GM19468 (cell line): Measurements from ENCODE around the gene PLPPR4.
"Not testable (repeated sequence)": the region's sequence is repeated elsewhere in the genome, so short reads cannot be mapped to it uniquely, and the experiment has no call there.

Source experiments
- ATAC-seq: cut with Tn5 transposase; IDR thresholded peaks from one replicate; pipeline ENCODE4 v1.9.1; 2021; ENCODE audit warnings: mild to moderate bottlenecking, moderate library complexity, moderate number of reproducible peaks; ENCODE audit not compliant: unreplicated experiment; ENCODE audit errors: extremely low read depth

The PLPPR4 gene

GRCh38 chr1:99264201-99265021, at the start of gene PLPPR4:
PLPPR4 (plus strand) TSS chr1:99264492; CDS start chr1:99264594, 102 bp downstream.
- no peak for ATAC-seq

- ATAC-seq, result no peak
These were observed 47.3 kb upstream of the PLPPR4 start for GRCh38 chr1:99216956-99217355.

GRCh38 chr1:99217599-99217998, 46.7 kb upstream of the PLPPR4 start:
- no peak for ATAC-seq

GRCh38 chr1:99218572-99218971, 45.7 kb upstream of the PLPPR4 start:
- no peak for ATAC-seq

GRCh38 chr1:99218999-99219398, 45.3 kb upstream of the PLPPR4 start:
- peak; percentile 92 for ATAC-seq

GRCh38 chr1:99227056-99227897, 37.0 kb upstream of the PLPPR4 start:
- no peak for ATAC-seq

- ATAC-seq, result peak; percentile 74
These were observed 36.1 kb upstream of the PLPPR4 start for GRCh38 chr1:99228153-99228552.

- no peak for ATAC-seq
These were observed 35.2 kb upstream of the PLPPR4 start for GRCh38 chr1:99229122-99229521.

- ATAC-seq, result no peak
These were observed 33.6 kb upstream of the PLPPR4 start for GRCh38 chr1:99230695-99231094.

GRCh38 chr1:99232172-99232571, 32.1 kb upstream of the PLPPR4 start:
- ATAC-seq, result no peak

GRCh38 chr1:99233446-99233845, 30.8 kb upstream of the PLPPR4 start:
- no peak for ATAC-seq

- ATAC-seq, result no peak
These were observed 27.5 kb upstream of the PLPPR4 start for GRCh38 chr1:99236756-99237155.

GRCh38 chr1:99239690-99240089, 24.6 kb upstream of the PLPPR4 start:
- ATAC-seq, result no peak

- ATAC-seq, result no peak
These were observed 23.7 kb upstream of the PLPPR4 start for GRCh38 chr1:99240621-99241020.

- ATAC-seq, result no peak
These were observed 18.1 kb upstream of the PLPPR4 start for GRCh38 chr1:99246152-99246551.

- ATAC-seq, result no peak
These were observed 17.1 kb upstream of the PLPPR4 start for GRCh38 chr1:99247199-99247598.

GRCh38 chr1:99250728-99251127, 13.6 kb upstream of the PLPPR4 start:
- ATAC-seq, result no peak

GRCh38 chr1:99251308-99251707, 13.0 kb upstream of the PLPPR4 start:
- no peak for ATAC-seq

- no peak for ATAC-seq
These were observed 11.7 kb upstream of the PLPPR4 start for GRCh38 chr1:99252630-99253029.

- ATAC-seq, result not testable (repeated sequence)
These were observed 3.9 kb upstream of the PLPPR4 start for GRCh38 chr1:99260402-99260801.

- ATAC-seq, result no peak
These were observed 832 bp downstream of the PLPPR4 start for GRCh38 chr1:99265124-99265523.
